ENCODE data around the gene VCP.

The VCP gene

GRCh38 chr9:35072461-35073278, at the start of gene VCP:
Gene VCP, minus strand, starts transcription at chr9:35072625. Its CDS starts 272 bp downstream, at chr9:35072353.
- peak; percentile 97 to 99 (median 99) for DNase-seq

GRCh38 chr9:35116898-35117551, 44.6 kb upstream of the VCP start:
- peak; percentile 95 to 97 (median 95) for DNase-seq

DNA sequence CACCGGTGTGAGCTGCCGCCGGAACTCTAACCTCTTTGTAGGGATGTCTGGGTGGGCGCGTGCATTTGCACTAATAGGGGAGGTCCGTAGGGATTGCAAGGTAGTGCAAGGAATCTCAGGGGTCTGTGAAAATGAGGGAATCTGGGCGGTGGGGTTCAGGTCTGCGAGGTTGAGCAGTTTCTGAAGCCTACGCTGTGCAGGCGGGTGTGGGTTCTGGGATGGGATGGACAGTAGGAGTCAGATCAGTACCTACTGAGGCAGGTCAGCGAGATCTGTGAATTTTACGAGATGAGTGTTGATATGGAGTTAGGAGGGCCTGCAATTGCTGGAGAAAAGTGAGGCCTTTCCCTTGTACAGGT, 44.1 kb upstream of the VCP start:
- no peak for DNase-seq

GRCh38 chr9:35115680-35116538, 43.5 kb upstream of the VCP start, which contains the start of gene ATOSB:
Gene ATOSB, minus strand, starts transcription at chr9:35115862. Its CDS starts 7,588 bp downstream, at chr9:35108274.
- DNase-seq: peak; percentile 97 to 98 (median 98)

GRCh38 chr9:35114840-35115628, 42.6 kb upstream of the VCP start:
- peak; percentile 73 to 83 (median 79) for DNase-seq

DNA sequence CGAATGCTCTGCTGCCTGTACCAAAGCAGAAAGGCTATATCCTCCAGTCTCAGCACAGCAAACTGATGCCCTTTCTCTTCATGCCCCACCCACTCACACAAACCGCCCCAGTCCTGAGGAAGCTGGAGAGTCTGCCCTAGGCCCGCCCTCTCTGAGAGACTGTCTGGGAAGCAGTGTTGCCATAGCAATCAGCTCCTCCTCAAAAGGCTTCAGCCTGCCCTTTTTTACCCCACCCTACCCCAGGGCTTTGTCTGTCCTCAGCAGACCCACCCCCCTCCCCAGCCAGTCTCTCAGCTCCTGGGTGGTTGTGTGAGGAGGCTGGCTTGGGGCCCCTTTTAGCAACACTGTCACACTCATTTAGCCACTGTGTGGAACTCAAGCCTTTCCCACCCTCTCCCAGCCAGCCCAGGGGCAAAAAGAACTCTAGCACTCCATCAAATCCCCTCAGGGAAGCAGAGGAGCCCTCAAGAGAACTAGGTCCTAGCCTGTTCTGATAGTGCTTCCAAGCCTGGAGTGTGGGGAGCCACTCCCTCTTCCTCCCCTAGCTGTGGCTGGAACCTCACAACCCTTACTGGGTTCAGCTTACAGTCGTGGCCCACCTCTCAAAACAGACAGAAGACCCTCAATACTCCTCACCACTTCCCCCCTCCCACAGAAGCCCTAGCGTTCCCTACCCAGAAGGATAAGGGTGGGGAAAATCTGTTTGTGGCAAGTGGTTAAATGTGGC, 41.9 kb upstream of the VCP start:
- DNase-seq: peak; percentile 90 to 93 (median 92)

DNA sequence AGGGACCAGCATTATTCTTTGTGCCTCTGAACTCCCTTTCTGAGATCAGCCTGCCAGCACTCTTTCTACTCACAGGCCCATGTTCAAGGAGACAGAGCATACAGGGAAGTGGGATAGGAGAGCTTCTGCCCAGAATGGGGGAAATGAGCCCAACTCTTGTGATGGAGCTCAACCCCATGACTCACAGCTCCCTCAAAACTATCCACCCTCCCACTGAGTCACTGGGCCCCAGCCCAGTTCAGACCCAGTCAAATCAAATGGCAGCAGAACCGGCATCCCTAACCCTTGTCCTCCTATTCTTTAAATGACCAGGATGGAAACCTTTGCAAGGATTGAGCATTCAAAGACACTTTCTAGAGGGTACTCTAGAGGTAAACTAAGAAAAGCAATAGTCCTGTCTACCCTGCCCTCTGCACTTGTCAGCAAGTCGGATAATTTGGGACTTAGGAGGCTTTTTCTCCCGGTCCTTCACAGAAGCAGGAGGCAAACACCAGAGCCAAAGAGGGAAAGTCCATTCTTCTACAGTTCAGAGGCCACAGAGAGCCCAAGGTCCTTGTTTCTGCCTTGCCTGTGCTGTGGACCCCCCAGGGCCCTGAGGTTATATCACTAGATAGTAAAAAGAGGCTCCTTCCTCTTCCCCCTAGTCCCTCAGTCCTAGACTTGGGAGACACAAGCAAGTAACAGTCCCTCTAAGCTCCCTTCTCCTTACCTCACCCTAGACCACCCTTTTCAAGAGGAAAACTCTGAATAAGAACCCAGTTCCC, 40.0 kb upstream of the VCP start:
- DNase-seq: peak; percentile 88 to 91 (median 90)

DNA sequence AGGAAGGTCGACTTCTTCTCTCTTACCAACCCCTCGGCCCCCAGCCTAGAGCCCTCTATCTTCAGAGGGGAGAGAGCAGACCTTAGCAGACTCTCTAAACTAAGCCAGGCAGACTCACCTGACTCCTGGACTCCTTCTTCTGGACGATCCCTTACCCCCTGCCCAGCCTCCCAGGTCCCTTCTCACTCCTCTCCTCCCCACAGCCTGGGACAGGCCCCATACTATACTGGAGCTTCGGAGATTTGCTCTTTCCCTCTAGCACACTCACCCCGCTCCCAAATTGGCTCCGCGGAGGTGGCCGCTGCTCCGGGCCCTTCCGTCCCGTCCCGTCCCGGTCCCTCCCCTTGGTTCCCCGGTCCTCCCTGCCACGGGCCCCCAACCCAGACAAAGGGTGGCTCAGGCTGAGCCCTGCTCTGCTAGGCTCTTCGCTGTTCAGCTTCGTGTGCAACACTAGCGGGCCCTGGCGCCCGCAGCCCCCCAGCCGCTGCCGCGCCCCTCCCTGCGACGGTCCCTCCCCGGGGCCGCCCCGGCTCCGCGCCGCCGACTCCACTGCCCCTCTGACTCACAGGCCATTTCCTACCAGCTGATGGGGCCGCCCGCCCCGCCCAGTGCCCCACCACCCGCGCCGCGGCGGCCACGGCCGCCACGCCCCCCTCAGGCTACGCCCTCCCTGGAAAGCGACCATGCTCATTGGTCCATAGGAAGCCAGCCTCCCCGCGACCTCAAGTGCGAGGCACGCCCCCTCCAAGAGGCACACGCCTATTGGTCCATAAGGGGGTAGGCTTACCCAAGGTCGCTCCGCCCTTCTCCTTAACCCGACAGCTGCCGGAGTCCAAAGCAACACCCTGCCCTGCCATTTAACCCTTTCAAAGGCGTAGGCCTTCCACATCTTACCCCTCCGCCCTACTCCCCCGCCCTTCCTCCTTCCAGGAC, 38.8 kb upstream of the VCP start:
- peak; percentile 99 for DNase-seq

DNA sequence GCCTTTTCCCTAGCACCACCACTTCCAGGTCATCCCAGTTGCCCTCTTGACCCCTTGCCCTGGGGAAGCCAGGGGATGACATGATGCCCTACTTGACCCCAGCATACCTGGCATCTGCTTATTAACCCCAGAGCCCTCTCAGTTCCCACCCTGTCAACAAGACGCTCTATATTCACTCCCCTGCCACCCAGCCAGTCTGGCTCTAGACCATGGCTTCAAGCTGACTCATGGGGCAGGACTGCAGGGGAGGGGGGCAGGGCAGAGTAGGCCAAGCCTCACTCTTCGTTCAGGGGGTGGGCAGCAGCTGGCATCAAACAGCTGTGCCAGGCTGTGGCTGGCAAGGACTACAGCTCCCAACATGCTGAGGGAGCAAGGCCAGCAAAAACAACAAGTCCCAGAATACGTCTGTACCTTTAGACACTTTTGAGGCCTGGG, 37.9 kb upstream of the VCP start:
- peak; percentile 20 to 40 (median 31) for DNase-seq

GRCh38 chr9:35108946-35109575, 36.6 kb upstream of the VCP start:
- no peak for DNase-seq

DNA sequence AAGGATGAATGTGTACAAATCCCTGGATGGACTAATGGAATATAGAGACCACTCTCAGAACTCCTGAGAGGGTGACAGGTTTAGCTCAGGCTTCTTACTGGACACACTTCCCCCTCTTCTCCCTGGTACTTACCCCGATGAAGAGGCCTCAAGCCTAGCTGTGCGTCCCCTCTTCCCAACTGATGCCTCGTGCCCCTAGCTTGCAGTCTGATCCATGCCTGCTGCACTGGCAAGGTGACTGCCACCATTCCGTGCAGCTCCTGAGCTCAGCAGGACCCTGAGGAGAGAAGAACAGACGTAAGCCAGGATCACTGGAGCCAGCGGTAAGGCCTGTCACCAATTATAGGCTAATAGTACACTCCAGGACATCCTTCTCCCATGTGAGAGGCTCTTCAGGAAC, 36.0 kb upstream of the VCP start:
- no peak for DNase-seq

GRCh38 chr9:35107297-35108290, 35.2 kb upstream of the VCP start:
- no peak for DNase-seq

GRCh38 chr9:35106343-35106730, 33.9 kb upstream of the VCP start:
- DNase-seq: no peak

DNA sequence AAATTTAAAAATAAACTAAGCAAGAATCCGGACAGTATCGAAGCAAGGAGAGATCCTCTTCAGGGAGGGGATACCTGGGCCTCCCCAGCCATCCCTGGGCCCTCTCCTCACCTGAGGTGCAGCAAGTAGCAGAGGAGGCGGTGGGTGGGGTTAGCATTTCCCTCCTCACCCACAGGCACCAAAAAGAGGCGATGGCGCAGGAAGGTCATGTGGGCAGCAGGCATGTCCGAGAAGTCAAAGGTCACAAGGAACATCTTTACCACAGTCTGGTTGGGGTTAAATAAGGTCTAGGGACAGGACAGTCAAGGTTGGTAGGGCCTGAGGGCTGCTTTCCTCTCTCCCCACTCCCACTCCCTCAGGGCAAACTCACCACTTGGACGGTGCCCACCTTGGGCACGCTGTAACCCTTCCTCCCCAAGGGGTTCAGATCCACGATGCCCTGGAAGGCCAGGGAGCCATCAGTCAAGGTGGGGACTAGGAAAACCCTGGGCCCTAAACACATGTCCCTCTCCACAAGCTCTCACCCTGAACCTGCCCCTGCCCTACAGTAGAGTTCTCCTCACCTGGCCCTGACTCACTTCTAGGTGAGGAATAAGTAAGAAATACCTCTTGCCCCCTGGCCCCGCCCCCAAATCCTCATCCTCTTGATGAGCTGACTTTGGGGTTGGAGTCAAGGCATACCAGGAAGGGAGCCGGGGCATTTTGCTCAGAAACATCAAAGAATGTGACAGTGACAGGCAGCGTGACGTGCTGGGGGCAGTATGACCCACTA, 33.3 kb upstream of the VCP start:
- no peak for DNase-seq

GRCh38 chr9:35105126-35105525, 32.7 kb upstream of the VCP start:
- no peak for DNase-seq

GRCh38 chr9:35104586-35104985, 32.2 kb upstream of the VCP start:
- peak in 1 of 3 donors; percentile 18 for DNase-seq

- DNase-seq: no peak
Measured at GRCh38 chr9:35103660-35104191, 31.3 kb upstream of the VCP start.

All from suppressor macrophage treated with lipopolysaccharide for 1 hour (primary cell).